ENCODE data around the gene ZMYM2.
"Not testable (repeated sequence)": the region's sequence is repeated elsewhere in the genome, so short reads cannot be mapped to it uniquely, and the experiment has no call there.

ZMYM2 gene

GRCh38 chr13:19984430-19985218, 26.1 kb downstream of the ZMYM2 start:
- peak; percentile 22 for DNase-seq

- no peak for DNase-seq
These were observed 26.7 kb downstream of the ZMYM2 start for GRCh38 chr13:19985219-19985556.

- no peak for DNase-seq
These were observed 33.0 kb downstream of the ZMYM2 start for GRCh38 chr13:19991531-19991930.

GRCh38 chr13:19993024-19993423, 34.5 kb downstream of the ZMYM2 start:
- DNase-seq = no peak

- no peak for DNase-seq
These were observed 40.4 kb downstream of the ZMYM2 start for GRCh38 chr13:19998960-19999359.

GRCh38 chr13:20000062-20000552, 41.6 kb downstream of the ZMYM2 start:
- no peak for DNase-seq

- DNase-seq = no peak
These were observed 43.1 kb downstream of the ZMYM2 start for GRCh38 chr13:20001366-20002190.

- DNase-seq = no peak
These were observed 44.3 kb downstream of the ZMYM2 start for GRCh38 chr13:20002787-20003186.

- DNase-seq = no peak
These were observed 47.7 kb downstream of the ZMYM2 start for GRCh38 chr13:20006206-20006605.

GRCh38 chr13:20015763-20016162, 57.2 kb downstream of the ZMYM2 start:
- DNase-seq = no peak

- no peak for DNase-seq
These were observed 58.3 kb downstream of the ZMYM2 start for GRCh38 chr13:20016649-20017364.

GRCh38 chr13:20017365-20017711, 58.8 kb downstream of the ZMYM2 start:
- no peak for DNase-seq

GRCh38 chr13:20019043-20019442, 60.5 kb downstream of the ZMYM2 start:
- DNase-seq = no peak

- no peak for DNase-seq
These were observed 66.2 kb downstream of the ZMYM2 start for GRCh38 chr13:20024702-20025101.

- no peak for DNase-seq
These were observed 70.4 kb downstream of the ZMYM2 start for GRCh38 chr13:20028953-20029352.

GRCh38 chr13:20033486-20033885, 75.0 kb downstream of the ZMYM2 start:
- no peak for DNase-seq

GRCh38 chr13:20035130-20035529, 76.6 kb downstream of the ZMYM2 start:
- DNase-seq = no peak

- DNase-seq = no peak
These were observed 79.4 kb downstream of the ZMYM2 start for GRCh38 chr13:20037908-20038307.

- not testable (repeated sequence) for DNase-seq
These were observed 84.1 kb downstream of the ZMYM2 start for GRCh38 chr13:20042603-20043002.

- no peak for DNase-seq
These were observed 84.8 kb downstream of the ZMYM2 start for GRCh38 chr13:20043207-20043925.

GRCh38 chr13:20044086-20044485, 85.6 kb downstream of the ZMYM2 start:
- DNase-seq = no peak

- no peak for DNase-seq
These were observed 87.5 kb downstream of the ZMYM2 start for GRCh38 chr13:20045950-20046548.
